Measurements from ENCODE around the gene DPP10.

The DPP10 gene

GRCh38 chr2:115848192-115848591, 1405.8 kb downstream of the DPP10 start:
- Histone ChIP-seq H3K36me3 (ENCODE audit: control insufficient read depth in 2 of 2, insufficient read depth in 1 of 2, low read length in 2 of 2) (no peaks in the 10 kb centered on the region), H3K4me3 (ENCODE audit: low read depth, low read length) (no peak overlapping the region), H3K4me1 (ENCODE audit: control insufficient read depth, insufficient read depth, low read length) (no peaks in the 10 kb centered on the region), H3K9me3 (ENCODE audit: control insufficient read depth, insufficient read depth, low read depth, low read length) (no peaks in the 10 kb centered on the region), H3K27ac (ENCODE audit: extremely low read depth, low read depth, low read length) (no peak overlapping the region)
- no peak for TF ChIP-seq ZNF155 (tag by site-specific recombination; IDR thresholded peaks at IDR 0.05)
- no peak for TF ChIP-seq KLF9 (tag by site-specific recombination; IDR thresholded peaks at IDR 0.05; ENCODE audit: low read depth)
- TF ChIP-seq ZBTB21 (tag by site-specific recombination; IDR thresholded peaks at IDR 0.05), result no peak
- no peak for TF ChIP-seq KLF10 (tag by site-specific recombination; IDR thresholded peaks at IDR 0.05)
- no peak for TF ChIP-seq ZNF18 (tag by site-specific recombination; IDR thresholded peaks at IDR 0.05)
- no peak for TF ChIP-seq ZBTB26 (tag by site-specific recombination; optimal IDR thresholded peaks at IDR 0.05)
- TF ChIP-seq ZNF621 (tag by site-specific recombination; IDR thresholded peaks at IDR 0.05), result no peak
- no peak for TF ChIP-seq ZFP37 (tag by site-specific recombination; IDR thresholded peaks at IDR 0.05)
- TF ChIP-seq ZNF701 (tag by site-specific recombination; IDR thresholded peaks at IDR 0.05), result no peak
- TF ChIP-seq AEBP2 (tag by site-specific recombination; IDR thresholded peaks at IDR 0.05; ENCODE audit: borderline replicate concordance), result no peak
- TF ChIP-seq GLIS1 (tag by site-specific recombination; IDR thresholded peaks at IDR 0.05), result no peak
- TF ChIP-seq GLI2 (tag by site-specific recombination; IDR thresholded peaks at IDR 0.05; ENCODE audit: borderline replicate concordance, low read depth), result no peak
- no peak for TF ChIP-seq MEIS1 (CRISPR knock-in tag; IDR thresholded peaks at IDR 0.05; ENCODE audit: borderline replicate concordance)
- TF ChIP-seq ZNF335 (tag by site-specific recombination; conservative IDR thresholded peaks at IDR 0.05), result no peak
- no peak for TF ChIP-seq ZFHX2 (tag by site-specific recombination; conservative IDR thresholded peaks at IDR 0.05)
- TF ChIP-seq KLF17 (tag by site-specific recombination; IDR thresholded peaks at IDR 0.05), result no peak
- TF ChIP-seq ZNF664 (tag by site-specific recombination; IDR thresholded peaks at IDR 0.05), result no peak
- ChIA-PET CTCF (no interaction called here), POLR2A (no interaction called here)

GRCh38 chr2:115867024-115867423, 1424.6 kb downstream of the DPP10 start:
- Histone ChIP-seq H3K4me1 (ENCODE audit: control insufficient read depth, insufficient read depth, low read length) (no peaks in the 10 kb centered on the region), H3K36me3 (ENCODE audit: control insufficient read depth in 2 of 2, insufficient read depth in 1 of 2, low read length in 2 of 2) (no peaks in the 10 kb centered on the region), H3K9me3 (ENCODE audit: control insufficient read depth, insufficient read depth, low read depth, low read length) (no peaks in the 10 kb centered on the region), H3K27ac (ENCODE audit: extremely low read depth, low read depth, low read length) (no peak overlapping the region), H3K4me3 (ENCODE audit: low read depth, low read length) (no peak overlapping the region)
- ChIA-PET CTCF (no interaction called here), POLR2A (no interaction called here)
- TF ChIP-seq ZNF274 (IDR thresholded peaks at IDR 0.05; ENCODE audit: low read length) (no peak), ZNF274 (tag by site-specific recombination; IDR thresholded peaks at IDR 0.05; ENCODE audit: borderline replicate concordance) (no peak), ZNF335 (tag by site-specific recombination; conservative IDR thresholded peaks at IDR 0.05) (no peak), ZNF707 (tag by site-specific recombination; IDR thresholded peaks at IDR 0.05) (no peak), ZSCAN16 (tag by site-specific recombination; IDR thresholded peaks at IDR 0.05) (no peak), YY1 (tag by site-specific recombination; IDR thresholded peaks at IDR 0.05) (no peak), ZEB2 (tag by site-specific recombination; IDR thresholded peaks at IDR 0.05) (no peak), BCL11B (tag by site-specific recombination; IDR thresholded peaks at IDR 0.05; ENCODE audit: low read depth) (no peak)
